ENCODE data around the gene LSMEM2.
A peak's percentile ranks its signal among the peaks of the same experiment; 100 is the strongest.

LSMEM2 gene

GRCh38 chr3:50319894-50320625, 41.2 kb downstream of the LSMEM2 start:
- POLR2A ChIA-PET (ENCODE audit: low non-redundant PET) = no interaction called here
- TF ChIP-seq CTCF (conservative IDR thresholded peaks at IDR 0.05; ENCODE audit: low read depth) = no peak
- no peak for DNase-seq (ENCODE audit: low spot score)
- CTCF ChIA-PET = no interaction called here
- H3K27ac ChIP-seq = peak overlapping the region; percentile 97

- DNase-seq (ENCODE audit: low spot score) = peak; percentile 56
- TF ChIP-seq CTCF (conservative IDR thresholded peaks at IDR 0.05; ENCODE audit: low read depth) = no peak
- H3K27ac ChIP-seq = peak overlapping the region; percentile 97
- ChIA-PET CTCF (interaction anchor here (0.7 kb wide), 1 partner anchor 21 kb away, joined by 4 read pairs; no protein-coding TSS in a partner anchor), POLR2A (ENCODE audit: low non-redundant PET) (no interaction called here)
These were observed 42.0 kb downstream of the LSMEM2 start for GRCh38 chr3:50320853-50321335.

- TF ChIP-seq CTCF (conservative IDR thresholded peaks at IDR 0.05; ENCODE audit: low read depth) = peak; percentile 70
- peak; percentile 78 for DNase-seq (ENCODE audit: low spot score)
- ChIA-PET CTCF (interaction anchor here (0.7 kb wide), 1 partner anchor 22 kb away, joined by 4 read pairs; no protein-coding TSS in a partner anchor), POLR2A (ENCODE audit: low non-redundant PET) (interaction anchor here (0.6 kb wide), 1 partner anchor 24 kb away, joined by 3 read pairs; no protein-coding TSS in a partner anchor)
- peak overlapping the region; percentile 97 for H3K27ac ChIP-seq
These were observed 42.6 kb downstream of the LSMEM2 start for GRCh38 chr3:50321336-50322114.

- peak overlapping the region; percentile 97 for H3K27ac ChIP-seq
- ChIA-PET POLR2A (ENCODE audit: low non-redundant PET) (interaction anchor here (0.6 kb wide), 1 partner anchor 23 kb away, joined by 3 read pairs; no protein-coding TSS in a partner anchor), CTCF (no interaction called here)
- DNase-seq (ENCODE audit: low spot score) = no peak
- TF ChIP-seq CTCF (conservative IDR thresholded peaks at IDR 0.05; ENCODE audit: low read depth) = no peak
These were observed 43.2 kb downstream of the LSMEM2 start for GRCh38 chr3:50322115-50322385.

- peak within 1 kb of the TSS; percentile 97 for H3K27ac ChIP-seq
These were observed 43.7 kb downstream of the LSMEM2 start, which contains the start of gene HYAL2 for GRCh38 chr3:50322386-50323091. Gene HYAL2 (minus strand): TSS chr3:50322745. CDS start chr3:50320489, 2,256 bp downstream.

More at GRCh38 chr3:50322386-50323091, 43.7 kb downstream of the LSMEM2 start, which contains the start of gene HYAL2:
- ChIA-PET POLR2A (ENCODE audit: low non-redundant PET) (no interaction called here), CTCF (no interaction called here)
- DNase-seq (ENCODE audit: low spot score) = no peak
- no peak for TF ChIP-seq CTCF (conservative IDR thresholded peaks at IDR 0.05; ENCODE audit: low read depth)
